ENCODE data around the gene CUEDC1.

Gene CUEDC1

GRCh38 chr17:57811638-57812280 lies 143.5 kb downstream of the CUEDC1 start:
- Mint-ChIP-seq H3K9me3 (no peaks in the 10 kb centered on the region), H3K4me3 (no peak overlapping the region), H3K4me1 (peaks cover 4% of the 10 kb centered on the region), H3K27me3 (peaks cover 75% of the 10 kb centered on the region), H3K36me3 (no peaks in the 10 kb centered on the region), H3K27ac (no peak overlapping the region)
- DNase-seq: no peak
- CTCF ChIA-PET: no interaction called here

Measured in activated naive CD4-positive, alpha-beta T cell treated with anti-CD3 and anti-CD28 coated beads, Interleukin-2, amount 10 ng/mL, durations not matched to agents 7 days and 5 days (primary cell).